Middle frontal gyrus (tissue), 1 donor: ENCODE results near the gene GOLGA7B.

Experiments used
- DNase-seq: peaks from one replicate; pipeline ENCODE4 v3.0.0-alpha.2; 2015; ENCODE audit warnings: low spot score; ENCODE audit errors: extremely low spot score

GOLGA7B gene

GRCh38 chr10:97849687-97850402, at the start of gene GOLGA7B:
TSS of gene GOLGA7B (plus strand) at chr10:97849843. CDS start at chr10:97850304, 461 bp downstream.
- DNase-seq = no peak

DNA sequence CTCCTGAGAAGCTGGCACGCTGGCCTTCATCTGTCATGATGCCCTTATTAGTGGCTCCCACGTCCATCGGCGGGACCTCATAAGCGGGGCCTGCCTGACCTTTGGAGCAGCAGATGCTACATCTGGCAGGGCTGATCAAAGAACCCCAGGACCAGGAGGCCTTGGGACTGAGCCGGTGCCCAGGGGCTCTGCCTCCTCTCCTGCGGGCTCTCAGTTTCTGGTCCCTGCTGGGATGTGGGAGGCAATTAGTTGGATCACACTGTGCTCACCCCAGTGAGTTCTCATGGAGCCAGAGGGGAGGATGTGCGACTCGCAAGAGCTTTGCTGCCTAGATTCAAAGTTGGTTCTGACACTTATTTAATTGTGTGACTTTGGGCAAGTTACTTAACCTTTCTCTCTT, 49.2 kb upstream of the GOLGA7B start:
- DNase-seq = no peak

- DNase-seq = no peak
These were observed 48.2 kb upstream of the GOLGA7B start for GRCh38 chr10:97801422-97801821.

- DNase-seq = no peak
These were observed 44.4 kb upstream of the GOLGA7B start for GRCh38 chr10:97805096-97805884.

DNA sequence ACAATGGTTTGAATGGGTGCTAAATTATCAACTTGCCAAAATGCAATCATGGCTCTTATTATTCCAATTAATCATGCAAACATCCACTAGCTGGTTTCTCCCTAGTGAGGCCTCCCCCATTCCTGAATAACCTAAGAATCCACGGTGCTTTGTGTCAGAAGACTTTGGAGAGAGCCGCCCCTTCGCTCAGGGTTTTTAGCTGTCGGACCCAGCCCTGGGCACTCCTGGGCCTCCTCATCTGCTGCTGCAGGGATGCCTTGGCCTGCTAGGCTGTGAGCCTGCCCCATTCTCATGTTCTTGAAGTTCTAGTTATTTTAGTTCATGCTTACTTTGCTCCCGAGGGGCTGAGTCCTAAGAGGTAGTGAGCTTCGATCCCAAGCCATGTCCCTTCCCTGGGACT, 43.7 kb upstream of the GOLGA7B start:
- DNase-seq = no peak

DNA sequence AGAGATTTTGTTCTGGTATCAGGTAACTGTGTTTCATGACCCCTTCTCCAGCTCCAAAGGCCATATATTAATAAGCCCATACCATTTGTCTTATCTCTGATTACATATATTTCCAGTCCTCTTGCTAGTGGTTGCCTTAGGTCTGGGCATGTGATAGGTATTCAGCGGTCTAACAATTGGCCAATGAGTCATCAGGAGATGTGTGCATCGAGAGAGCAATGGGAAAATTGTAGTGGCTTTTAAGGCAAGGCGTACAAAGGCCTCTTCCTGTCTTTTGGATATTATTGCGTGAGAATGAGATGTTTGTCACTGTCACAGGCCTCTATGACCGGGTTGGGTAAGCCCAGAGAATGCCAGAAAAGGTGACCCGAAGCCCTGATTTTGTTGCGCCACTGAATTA, 39.2 kb upstream of the GOLGA7B start:
- DNase-seq = no peak

DNA sequence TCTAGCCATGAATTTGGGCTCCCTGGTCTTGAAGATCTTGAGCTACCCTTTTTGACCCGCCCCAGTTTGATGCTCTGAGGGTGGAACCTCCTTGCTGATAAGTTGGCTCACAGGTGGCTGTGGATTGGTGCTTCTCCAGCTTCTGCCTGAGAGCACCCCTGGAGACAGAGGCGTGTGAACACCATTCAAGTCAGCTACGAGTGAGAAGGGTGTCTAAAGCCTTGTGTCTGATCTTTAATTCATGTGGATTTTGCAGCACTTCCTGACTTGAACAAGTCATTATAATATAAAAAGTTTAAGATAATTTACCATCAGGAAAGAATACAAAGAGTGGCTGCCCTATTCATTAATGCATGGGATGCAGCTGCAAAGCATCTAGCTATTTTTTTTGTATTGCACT, 37.7 kb upstream of the GOLGA7B start:
- DNase-seq = no peak

GRCh38 chr10:97812696-97813095, 36.9 kb upstream of the GOLGA7B start:
- no peak for DNase-seq

- DNase-seq = no peak
These were observed 36.3 kb upstream of the GOLGA7B start for GRCh38 chr10:97813311-97813710.

DNA sequence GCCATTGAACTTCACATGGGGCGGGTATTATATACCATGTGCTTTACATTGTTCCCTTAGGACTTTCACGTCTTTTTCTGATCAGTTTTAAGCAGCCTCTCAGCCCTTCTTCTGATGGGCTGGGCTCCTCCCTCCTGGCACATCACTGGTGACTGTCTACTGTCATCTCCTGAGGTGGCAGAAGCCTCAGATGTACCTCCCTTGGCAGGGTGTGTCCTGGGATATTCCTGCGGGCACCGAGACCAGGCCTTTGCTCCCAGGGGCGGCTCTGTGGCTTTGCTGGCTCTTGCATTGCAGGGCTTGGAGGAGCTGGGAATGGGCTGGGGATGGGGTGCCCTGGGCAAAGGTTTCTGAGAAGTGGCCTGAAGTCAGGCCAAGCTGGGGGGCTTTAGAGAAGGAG, 34.6 kb upstream of the GOLGA7B start:
- DNase-seq = no peak

DNA sequence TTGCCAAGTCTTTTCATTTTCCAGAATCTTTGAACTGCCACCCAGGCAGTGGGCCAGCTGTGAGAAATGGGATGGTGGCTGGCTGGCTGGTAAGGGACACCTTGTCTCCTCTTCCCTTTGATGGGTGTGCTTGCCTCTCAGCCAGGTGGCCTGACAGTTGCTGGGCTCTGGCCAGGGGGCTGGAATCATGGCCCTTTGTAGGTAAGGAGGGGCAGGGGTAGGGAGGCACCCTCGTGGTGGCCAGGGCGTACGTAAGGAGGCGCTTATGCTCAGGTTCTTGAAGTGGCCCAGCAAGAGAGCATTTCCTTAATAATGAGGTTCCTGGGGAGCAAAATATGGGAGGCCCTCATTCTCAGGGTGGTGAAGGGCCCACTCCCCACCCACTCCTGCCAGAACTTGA, 33.0 kb upstream of the GOLGA7B start:
- DNase-seq = no peak

DNA sequence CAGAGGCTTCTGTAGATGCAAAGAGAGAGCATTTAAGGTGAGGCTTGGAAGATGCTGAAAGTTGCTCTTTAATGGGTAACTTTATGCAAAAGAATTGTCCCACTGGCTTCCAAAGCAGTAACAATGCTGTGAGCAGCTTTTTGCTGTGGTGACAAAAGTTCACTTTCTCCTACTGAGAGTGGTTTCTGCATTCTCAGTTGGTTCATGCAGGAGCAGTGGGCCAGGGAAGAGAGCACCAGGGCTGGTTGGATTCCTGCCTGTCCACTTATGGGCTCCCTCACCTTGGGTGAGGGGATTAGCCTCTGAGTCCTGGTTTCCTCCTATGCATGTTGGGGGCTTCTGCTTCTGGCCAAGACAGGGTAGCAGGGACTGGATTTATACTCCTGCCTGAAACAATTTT, 31.1 kb upstream of the GOLGA7B start:
- no peak for DNase-seq

DNA sequence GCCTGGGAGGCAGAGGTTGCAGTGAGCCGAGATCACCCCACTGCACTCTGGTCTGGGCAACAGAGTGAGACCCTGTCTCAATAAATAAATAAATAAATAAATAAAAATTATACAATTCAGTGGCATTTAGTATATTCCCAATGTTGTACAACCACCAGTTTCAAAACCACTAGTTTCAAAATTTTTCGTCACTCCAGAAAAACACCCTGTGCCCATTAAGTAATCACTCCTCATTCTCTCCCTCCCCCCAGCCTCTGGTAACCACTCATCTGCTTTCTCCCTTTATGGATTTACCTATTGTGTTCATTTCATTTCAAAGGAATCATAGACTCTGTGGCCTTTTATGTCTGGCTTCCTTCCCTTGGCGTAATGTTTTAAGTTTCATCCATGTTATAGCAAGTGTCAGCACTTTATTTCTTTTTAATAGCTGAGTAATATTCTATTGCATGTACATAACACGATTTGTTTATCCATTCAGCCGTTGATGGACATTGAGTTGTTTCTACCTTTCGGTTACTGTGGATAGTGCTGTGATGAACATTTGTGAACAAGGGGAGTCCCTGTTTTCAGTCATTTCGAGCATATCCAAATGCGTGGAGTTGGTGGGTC, 29.4 kb upstream of the GOLGA7B start:
- DNase-seq = no peak

DNA sequence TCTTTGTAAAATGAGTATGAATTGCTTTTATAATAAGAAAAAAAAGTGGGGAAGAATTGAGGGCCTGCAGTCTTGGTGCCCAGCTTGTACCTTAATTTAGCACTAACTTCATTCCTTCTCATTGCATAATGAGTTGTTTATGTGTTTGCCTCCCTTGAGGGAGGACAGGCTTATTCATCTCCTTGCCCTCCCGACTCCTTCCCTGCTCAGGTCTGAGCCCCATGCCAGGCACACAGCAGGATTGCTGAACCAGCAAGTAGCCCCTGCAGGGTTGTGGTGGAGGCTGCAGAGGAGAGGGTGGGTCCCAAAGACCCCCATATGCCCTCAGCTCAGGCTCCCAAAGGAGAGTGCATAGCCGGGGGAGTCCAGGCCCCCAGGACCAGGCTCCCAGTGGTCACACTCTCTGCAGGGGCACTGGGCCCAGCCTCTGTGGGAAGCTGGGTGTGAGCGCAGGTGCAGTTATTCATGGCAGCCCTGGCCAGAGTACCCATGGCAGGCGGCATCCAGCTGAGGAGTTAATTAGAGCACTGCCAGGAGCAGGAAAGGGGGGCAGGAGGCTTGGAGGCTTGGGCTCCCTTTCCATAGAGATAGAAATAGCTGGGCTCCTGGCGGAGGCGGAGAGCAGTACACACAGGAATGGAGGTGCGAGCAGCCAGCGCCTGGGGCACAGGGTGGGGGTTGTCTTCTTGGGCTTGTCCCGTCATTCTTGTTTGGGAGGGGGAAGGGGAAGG, 28.2 kb upstream of the GOLGA7B start:
- DNase-seq = no peak

GRCh38 chr10:97822261-97822687, 27.4 kb upstream of the GOLGA7B start:
- no peak for DNase-seq

- no peak for DNase-seq
These were observed 25.9 kb upstream of the GOLGA7B start for GRCh38 chr10:97823734-97824133.

- DNase-seq = no peak
These were observed 24.5 kb upstream of the GOLGA7B start for GRCh38 chr10:97825020-97825760.

- no peak for DNase-seq
These were observed 22.8 kb upstream of the GOLGA7B start for GRCh38 chr10:97826892-97827291.

GRCh38 chr10:97827702-97828291, 21.8 kb upstream of the GOLGA7B start:
- no peak for DNase-seq

DNA sequence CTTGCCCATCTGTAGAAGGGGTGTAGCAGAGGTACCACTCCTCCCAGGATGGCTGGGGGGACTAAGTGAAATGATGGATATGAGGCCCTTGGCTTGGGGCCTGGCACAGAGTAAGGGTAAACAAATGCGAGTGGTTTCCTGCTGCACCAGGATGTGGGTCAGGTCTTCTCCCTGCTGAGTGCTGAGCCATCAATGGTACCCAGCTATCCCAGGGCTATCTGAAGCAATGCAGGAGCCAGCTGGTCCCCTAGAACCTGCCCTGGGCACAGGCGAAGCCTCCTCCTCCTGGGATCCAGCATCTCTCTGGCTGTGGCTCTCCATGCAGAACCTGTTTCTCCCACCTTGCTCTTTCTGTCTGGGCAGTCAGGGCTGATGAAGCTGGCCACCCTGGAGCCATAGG, 20.9 kb upstream of the GOLGA7B start:
- no peak for DNase-seq

GRCh38 chr10:97830064-97830463, 19.6 kb upstream of the GOLGA7B start:
- DNase-seq = no peak
